Activated T-cell treated with anti-CD3 and anti-CD28 coated beads, Interleukin-2, amount 50 U/mL, for 4 hours (primary cell): Measurements from ENCODE around the gene RASL10A. TPM values are rescaled to one million over a fixed set of nuclear protein-coding genes. Genes with fewer than 3 reads are reported as not detected.

Experiments
- ATAC-seq, 2 donors: fragments of 200-7000 bp; cut with Tn5 transposase; one replicate each; pipeline ENCODE4 v1.10.0; 2021
- DNase-seq: peaks from one replicate; pipeline ENCODE4 v3.0.0-alpha.2; 2020
- H3K27me3 Mint-ChIP-seq: one replicate; pipeline ENCODE4 v1.8.0; 2021; ENCODE audit warnings: low read depth, mixed read lengths
- H3K36me3 Mint-ChIP-seq: one replicate; pipeline ENCODE4 v1.8.0; 2022; ENCODE audit warnings: mixed read lengths; ENCODE audit not compliant: insufficient read depth
- H3K4me1 Mint-ChIP-seq: one replicate; pipeline ENCODE4 v1.8.0; 2021; ENCODE audit warnings: low read depth, mixed read lengths
- H3K4me3 Mint-ChIP-seq: one replicate; pipeline ENCODE4 v1.8.0; 2021; ENCODE audit warnings: mild to moderate bottlenecking, moderate library complexity, mixed read lengths
- H3K9me3 Mint-ChIP-seq: one replicate; pipeline ENCODE4 v1.8.0; 2021; ENCODE audit warnings: mixed read lengths
- total RNA-seq, 3 donors: library from RNA; stranded (reverse); gene quantifications; one replicate each; pipeline ENCODE4 v1.2.1, GENCODE V29; 2021

Gene RASL10A
- total RNA-seq, 3 donors from 2014 or later, result 0.56 to 0.87 (median 0.79) TPM

GRCh38 chr22:29308148-29308790 lies 7.2 kb downstream of the RASL10A start:
- H3K27me3 Mint-ChIP-seq, result peaks cover 39% of the 10 kb centered on the region
- no peak for DNase-seq
- H3K4me1 Mint-ChIP-seq, result peaks cover 17% of the 10 kb centered on the region
- no peaks in the 10 kb centered on the region for H3K9me3 Mint-ChIP-seq
- no peaks in the 10 kb centered on the region for H3K36me3 Mint-ChIP-seq
- H3K4me3 Mint-ChIP-seq, result no peak overlapping the region
- no peak for ATAC-seq

- no peaks in the 10 kb centered on the region for H3K36me3 Mint-ChIP-seq
- peak overlapping the region; percentile 76 for H3K4me3 Mint-ChIP-seq
- DNase-seq (no peak), ATAC-seq (no peak)
- H3K4me1 Mint-ChIP-seq, result peaks cover 14% of the 10 kb centered on the region
- peaks cover 33% of the 10 kb centered on the region for H3K27me3 Mint-ChIP-seq
- H3K9me3 Mint-ChIP-seq, result no peaks in the 10 kb centered on the region
Observed at GRCh38 chr22:29307596-29308147, 7.8 kb downstream of the RASL10A start.

DNA sequence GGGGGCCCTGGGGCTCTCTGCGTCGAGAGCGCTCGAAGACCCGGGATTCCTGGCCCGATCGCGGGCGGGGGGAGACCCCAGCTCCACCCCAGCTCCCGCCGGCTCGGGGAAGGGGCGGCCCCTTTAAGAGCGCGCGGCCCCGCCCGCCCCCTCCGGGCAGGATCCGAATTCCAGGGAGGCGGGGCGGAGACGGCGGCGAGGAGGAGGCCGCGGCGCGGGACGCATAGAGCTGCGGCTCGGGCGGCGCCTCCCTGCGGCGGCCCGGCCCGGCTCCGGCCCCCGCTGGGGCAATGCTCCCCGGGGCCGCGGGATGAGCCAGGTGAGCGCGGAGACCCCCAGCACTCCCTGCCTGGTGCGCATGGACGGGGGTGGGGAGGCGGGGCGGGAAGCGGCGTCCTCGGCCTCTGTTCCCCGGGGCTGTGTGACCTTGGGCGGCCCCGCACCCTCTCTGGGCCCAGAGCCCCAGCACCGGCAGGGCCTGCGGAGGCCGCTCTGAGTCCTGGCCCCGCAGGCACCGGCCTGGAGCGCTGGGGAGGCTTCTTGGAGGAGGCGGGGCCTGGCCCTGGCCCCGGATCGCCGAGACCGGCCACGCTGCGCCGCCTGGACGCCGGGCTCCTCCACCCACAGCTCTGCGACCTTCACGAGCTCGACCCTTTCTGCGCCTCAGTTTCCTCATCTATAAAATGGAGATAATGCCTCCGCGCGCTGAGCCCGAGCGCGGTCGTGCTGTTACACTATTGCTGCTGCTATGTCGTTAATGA lies 8.5 kb downstream of the RASL10A start:
- peak overlapping the region; percentile 76 for H3K4me3 Mint-ChIP-seq
- H3K4me1 Mint-ChIP-seq, result peaks cover 14% of the 10 kb centered on the region
- peak; percentile 49 to 54 for ATAC-seq
- H3K9me3 Mint-ChIP-seq, result no peaks in the 10 kb centered on the region
- peaks cover 26% of the 10 kb centered on the region for H3K27me3 Mint-ChIP-seq
- DNase-seq, result no peak
- H3K36me3 Mint-ChIP-seq, result no peaks in the 10 kb centered on the region

GRCh38 chr22:29306175-29306834 lies 9.2 kb downstream of the RASL10A start, which contains the start of gene GAS2L1:
Gene GAS2L1 (plus strand): TSS chr22:29306650. CDS start chr22:29308106, 1,456 bp downstream.
- peaks cover 25% of the 10 kb centered on the region for H3K27me3 Mint-ChIP-seq
- peaks cover 1% of the 10 kb centered on the region for H3K36me3 Mint-ChIP-seq
- H3K9me3 Mint-ChIP-seq, result no peaks in the 10 kb centered on the region
- peaks cover 14% of the 10 kb centered on the region for H3K4me1 Mint-ChIP-seq
- ATAC-seq (peak; percentile 47 to 49), DNase-seq (no peak)
- peak within 1 kb of the TSS; percentile 76 for H3K4me3 Mint-ChIP-seq

GRCh38 chr22:29305836-29306174 lies 9.7 kb downstream of the RASL10A start:
- H3K36me3 Mint-ChIP-seq, result peaks cover 6% of the 10 kb centered on the region
- H3K9me3 Mint-ChIP-seq, result no peaks in the 10 kb centered on the region
- DNase-seq (no peak), ATAC-seq (no peak)
- peaks cover 14% of the 10 kb centered on the region for H3K4me1 Mint-ChIP-seq
- H3K27me3 Mint-ChIP-seq, result peaks cover 21% of the 10 kb centered on the region
- H3K4me3 Mint-ChIP-seq, result peak overlapping the region; percentile 72

- peaks cover 5% of the 10 kb centered on the region for H3K4me1 Mint-ChIP-seq
- H3K27me3 Mint-ChIP-seq, result peaks cover 21% of the 10 kb centered on the region
- no peaks in the 10 kb centered on the region for H3K9me3 Mint-ChIP-seq
- peaks cover 23% of the 10 kb centered on the region for H3K36me3 Mint-ChIP-seq
- ATAC-seq (no peak), DNase-seq (no peak)
- H3K4me3 Mint-ChIP-seq, result no peak overlapping the region
Observed at GRCh38 chr22:29302681-29303465, 12.6 kb downstream of the RASL10A start.

- ATAC-seq (no peak), DNase-seq (no peak)
- peaks cover 3% of the 10 kb centered on the region for H3K4me1 Mint-ChIP-seq
- H3K9me3 Mint-ChIP-seq, result no peaks in the 10 kb centered on the region
- H3K4me3 Mint-ChIP-seq, result no peak overlapping the region
- H3K27me3 Mint-ChIP-seq, result peaks cover 21% of the 10 kb centered on the region
- H3K36me3 Mint-ChIP-seq, result peaks cover 29% of the 10 kb centered on the region
Observed at GRCh38 chr22:29302402-29302680, 13.2 kb downstream of the RASL10A start.

DNA sequence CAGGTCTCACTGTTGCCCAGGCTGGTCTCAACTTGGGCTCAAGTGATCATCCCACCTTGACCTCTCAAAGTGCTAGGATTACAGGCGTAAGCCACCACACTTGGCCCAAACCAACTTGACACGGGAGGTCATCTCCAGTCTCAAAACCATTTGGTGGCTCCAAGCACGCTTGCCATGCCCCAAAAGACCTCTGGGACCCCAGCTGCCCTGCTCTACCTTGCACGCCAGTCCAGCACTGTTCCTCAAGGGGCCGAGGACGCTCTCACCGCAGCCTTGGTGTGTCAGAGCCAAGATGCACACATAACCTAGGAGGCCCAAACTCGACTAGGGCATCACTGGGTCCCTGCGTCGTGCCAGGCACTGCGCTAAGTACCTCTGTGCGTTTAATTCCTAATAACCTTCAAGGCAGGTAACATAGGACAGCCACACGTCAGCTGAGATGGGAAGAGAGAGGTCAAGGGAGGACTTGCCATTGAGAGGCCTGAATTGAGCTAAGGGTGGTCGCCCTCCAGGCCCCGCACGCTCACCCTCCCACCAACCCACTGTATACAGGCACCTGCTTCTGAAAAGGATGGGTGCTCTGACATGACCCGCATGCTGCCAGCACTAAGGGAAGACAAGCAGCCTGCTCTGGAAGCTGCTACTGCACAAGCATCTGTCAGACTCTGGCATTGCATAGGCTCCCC lies 13.6 kb downstream of the RASL10A start:
- DNase-seq (no peak), ATAC-seq (peak in 1 of 2 donors; percentile 6)
- Mint-ChIP-seq H3K36me3 (peaks cover 33% of the 10 kb centered on the region), H3K4me1 (peaks cover 2% of the 10 kb centered on the region), H3K9me3 (no peaks in the 10 kb centered on the region), H3K27me3 (peaks cover 21% of the 10 kb centered on the region), H3K4me3 (no peak overlapping the region)

GRCh38 chr22:29300807-29301601 lies 14.5 kb downstream of the RASL10A start:
- Mint-ChIP-seq H3K9me3 (no peaks in the 10 kb centered on the region), H3K27me3 (peaks cover 16% of the 10 kb centered on the region), H3K4me3 (no peak overlapping the region), H3K36me3 (peaks cover 36% of the 10 kb centered on the region), H3K4me1 (peaks cover 2% of the 10 kb centered on the region)
- DNase-seq, result no peak
- ATAC-seq, result peak; percentile 13 to 20

DNA sequence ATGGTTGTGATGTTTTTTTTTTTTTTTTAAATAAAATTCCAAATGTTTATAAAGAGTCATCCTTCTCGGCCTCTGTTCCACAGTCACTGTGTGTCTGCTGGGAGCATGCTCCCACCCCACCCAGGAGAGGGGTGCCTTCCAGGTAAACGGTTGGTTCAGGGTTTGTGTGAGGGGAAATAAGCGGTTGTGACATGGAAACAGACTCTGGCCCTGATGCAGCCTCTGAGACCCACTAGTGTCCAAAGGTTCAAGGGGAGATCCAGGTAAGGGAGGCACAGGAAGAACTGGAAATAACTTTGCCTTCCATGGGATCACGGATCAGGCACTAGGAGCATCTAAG lies 15.1 kb downstream of the RASL10A start:
- Mint-ChIP-seq H3K4me1 (no peaks in the 10 kb centered on the region), H3K27me3 (peaks cover 11% of the 10 kb centered on the region), H3K4me3 (no peak overlapping the region), H3K36me3 (peaks cover 42% of the 10 kb centered on the region), H3K9me3 (no peaks in the 10 kb centered on the region)
- ATAC-seq, result peak in 1 of 2 donors; percentile 2
- no peak for DNase-seq

DNA sequence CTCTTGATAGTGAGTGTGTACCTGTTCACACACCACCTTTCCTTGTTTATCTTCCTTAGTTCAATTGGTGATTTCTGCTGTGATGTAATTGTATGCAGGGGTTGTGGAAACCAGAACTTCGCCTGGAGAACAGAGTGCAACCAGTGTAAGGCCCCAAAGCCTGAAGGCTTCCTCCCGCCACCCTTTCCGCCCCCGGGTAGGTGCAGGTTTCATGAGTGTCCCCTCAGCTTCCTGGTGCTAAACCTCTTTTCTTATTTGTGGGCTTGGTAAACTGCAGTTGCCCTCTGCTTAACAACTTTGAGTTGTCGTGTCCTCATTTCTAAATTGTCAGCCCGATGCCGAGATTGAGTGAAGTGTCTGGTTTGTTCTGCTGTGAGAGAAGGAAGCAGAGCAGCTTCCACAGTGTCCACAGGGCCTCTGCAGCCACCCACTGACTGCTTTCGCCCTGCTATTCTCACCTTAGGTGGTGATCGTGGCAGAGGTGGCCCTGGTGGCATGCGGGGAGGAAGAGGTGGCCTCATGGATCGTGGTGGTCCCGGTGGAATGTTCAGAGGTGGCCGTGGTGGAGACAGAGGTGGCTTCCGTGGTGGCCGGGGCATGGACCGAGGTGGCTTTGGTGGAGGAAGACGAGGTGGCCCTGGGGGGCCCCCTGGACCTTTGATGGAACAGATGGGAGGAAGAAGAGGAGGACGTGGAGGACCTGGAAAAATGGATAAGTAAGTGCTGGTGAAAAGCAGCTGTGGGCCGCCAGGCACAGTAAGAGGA lies 16.2 kb downstream of the RASL10A start:
- ATAC-seq, result no peak
- no peak for DNase-seq
- Mint-ChIP-seq H3K4me1 (no peaks in the 10 kb centered on the region), H3K36me3 (peaks cover 43% of the 10 kb centered on the region), H3K9me3 (no peaks in the 10 kb centered on the region), H3K4me3 (no peak overlapping the region), H3K27me3 (peaks cover 2% of the 10 kb centered on the region)

DNA sequence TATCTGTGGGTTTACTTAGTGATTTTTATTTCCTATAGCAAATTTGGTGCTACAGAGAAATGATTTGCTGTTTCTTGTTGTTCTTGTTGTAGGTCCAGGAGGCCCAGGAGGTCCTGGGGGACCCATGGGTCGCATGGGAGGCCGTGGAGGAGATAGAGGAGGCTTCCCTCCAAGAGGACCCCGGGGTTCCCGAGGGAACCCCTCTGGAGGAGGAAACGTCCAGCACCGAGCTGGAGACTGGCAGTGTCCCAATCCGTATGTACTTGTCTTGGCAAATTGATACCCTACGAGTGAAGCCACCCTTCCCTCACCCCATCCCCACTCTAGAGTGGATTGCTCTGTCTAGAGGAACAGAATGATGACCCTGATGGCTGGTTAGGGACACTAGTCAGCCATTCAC lies 16.9 kb downstream of the RASL10A start:
- Mint-ChIP-seq H3K36me3 (peaks cover 45% of the 10 kb centered on the region), H3K4me3 (no peak overlapping the region), H3K4me1 (no peaks in the 10 kb centered on the region), H3K27me3 (no peaks in the 10 kb centered on the region), H3K9me3 (no peaks in the 10 kb centered on the region)
- no peak for DNase-seq
- ATAC-seq, result no peak
